ENCODE data around the gene PLPPR3.
A peak's percentile ranks its signal among the peaks of the same experiment; 100 is the strongest.

Gene PLPPR3

DNA sequence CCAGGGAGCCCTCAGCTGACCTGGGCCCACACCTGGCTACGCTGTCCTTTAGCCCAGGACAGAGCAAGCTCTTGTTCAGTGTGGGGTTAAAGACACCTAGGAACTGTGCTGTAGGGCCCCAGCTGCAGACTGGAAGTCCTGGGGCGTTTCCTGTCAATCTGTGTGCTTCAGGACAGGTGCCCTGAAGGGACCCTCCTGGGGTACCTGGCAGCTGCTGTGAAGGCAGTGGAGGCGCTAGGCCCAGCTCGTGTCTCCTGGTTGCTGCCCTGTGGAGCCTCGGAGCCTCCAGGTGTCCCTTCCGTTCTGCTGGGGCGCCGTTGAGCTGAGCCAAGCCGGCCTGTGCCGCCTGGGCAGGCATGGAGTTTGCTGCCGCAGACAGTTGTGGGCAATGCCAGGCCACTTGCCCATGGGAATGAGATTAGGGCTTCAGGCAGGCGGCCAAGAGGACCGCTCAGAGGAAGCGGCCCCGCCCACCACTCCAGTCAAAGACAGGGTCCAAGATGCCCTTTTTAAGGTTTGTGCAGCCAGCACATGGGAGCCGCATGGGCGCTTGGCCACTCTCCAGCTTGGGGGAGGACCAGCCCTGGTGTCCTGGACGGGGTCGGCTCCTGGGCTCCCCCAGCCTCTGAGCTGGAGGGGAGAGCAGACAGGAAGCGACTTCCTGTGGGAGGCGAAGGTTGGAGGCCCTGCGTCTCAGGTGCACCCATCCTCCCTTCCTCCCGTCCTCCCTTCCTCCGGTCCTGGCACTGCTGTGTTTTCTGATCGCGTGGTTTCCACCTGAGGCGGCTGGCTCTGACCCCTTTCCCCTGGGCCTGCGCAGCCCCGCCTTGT is 20.5 kb downstream of the PLPPR3 start:
- no peak overlapping the region; the same call in 1 of the 2 replicates for H3K27ac ChIP-seq (ENCODE audit: low read length)
- TF ChIP-seq, protein P1, sequence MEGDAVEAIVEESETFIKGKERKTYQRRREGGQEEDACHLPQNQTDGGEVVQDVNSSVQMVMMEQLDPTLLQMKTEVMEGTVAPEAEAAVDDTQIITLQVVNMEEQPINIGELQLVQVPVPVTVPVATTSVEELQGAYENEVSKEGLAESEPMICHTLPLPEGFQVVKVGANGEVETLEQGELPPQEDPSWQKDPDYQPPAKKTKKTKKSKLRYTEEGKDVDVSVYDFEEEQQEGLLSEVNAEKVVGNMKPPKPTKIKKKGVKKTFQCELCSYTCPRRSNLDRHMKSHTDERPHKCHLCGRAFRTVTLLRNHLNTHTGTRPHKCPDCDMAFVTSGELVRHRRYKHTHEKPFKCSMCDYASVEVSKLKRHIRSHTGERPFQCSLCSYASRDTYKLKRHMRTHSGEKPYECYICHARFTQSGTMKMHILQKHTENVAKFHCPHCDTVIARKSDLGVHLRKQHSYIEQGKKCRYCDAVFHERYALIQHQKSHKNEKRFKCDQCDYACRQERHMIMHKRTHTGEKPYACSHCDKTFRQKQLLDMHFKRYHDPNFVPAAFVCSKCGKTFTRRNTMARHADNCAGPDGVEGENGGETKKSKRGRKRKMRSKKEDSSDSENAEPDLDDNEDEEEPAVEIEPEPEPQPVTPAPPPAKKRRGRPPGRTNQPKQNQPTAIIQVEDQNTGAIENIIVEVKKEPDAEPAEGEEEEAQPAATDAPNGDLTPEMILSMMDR (IDR thresholded peaks at IDR 0.05; ENCODE audit: borderline replicate concordance, extremely low read depth, low read length, poor library complexity, severe bottlenecking): no peak
- TF ChIP-seq EZH2 (IDR thresholded peaks at IDR 0.05; ENCODE audit: borderline replicate concordance, low read depth, low read length, severe bottlenecking): no peak

GRCh38 chr19:800360-801029 is 21.3 kb downstream of the PLPPR3 start:
- Histone ChIP-seq H3K36me3 (ENCODE audit: insufficient read depth, low read length) (peaks cover 76% of the 10 kb centered on the region), H3K4me1 (ENCODE audit: insufficient read depth, low read length) (peaks cover 50% of the 10 kb centered on the region), H3K4me2 (ENCODE audit: insufficient read depth, low read length) (peak overlapping the region; percentile 76), H3K4me3 (ENCODE audit: low read depth in 1 of 2, low read length in 2 of 2) (peak overlapping the region in 1 of 2 experiments; percentile 97; a peak in 2 of 4 replicates), H4K20me1 (ENCODE audit: insufficient read depth, low read length) (peaks cover 76% of the 10 kb centered on the region), H2AFZ (ENCODE audit: low read depth, low read length) (no peak overlapping the region), H3K9me3 (ENCODE audit: insufficient read depth, low read length, severe bottlenecking) (no peaks in the 10 kb centered on the region), H3K27ac (ENCODE audit: low read length) (peak overlapping the region; percentile 39; the same call in 1 of the 2 replicates), H3K79me2 (ENCODE audit: insufficient read depth, low read length) (peaks cover 93% of the 10 kb centered on the region), H3K9ac (ENCODE audit: low read depth, low read length) (peak overlapping the region; percentile 98), H3K27me3 (ENCODE audit: insufficient read depth, low read length, poor library complexity) (no peaks in the 10 kb centered on the region)
- ATAC-seq (ENCODE audit: insufficient read depth, low read depth) (no peak), DNase-seq (no peak)
- TF ChIP-seq, protein P1 (IDR thresholded peaks at IDR 0.05; ENCODE audit: borderline replicate concordance, extremely low read depth, low read length, poor library complexity, severe bottlenecking): no peak
- no peak for TF ChIP-seq EZH2 (IDR thresholded peaks at IDR 0.05; ENCODE audit: borderline replicate concordance, low read depth, low read length, severe bottlenecking)

More for the DNA sequence above, 20.5 kb downstream of the PLPPR3 start:
- Histone ChIP-seq H3K4me2 (ENCODE audit: insufficient read depth, low read length) (peak overlapping the region; percentile 76), H3K4me1 (ENCODE audit: insufficient read depth, low read length) (peaks cover 44% of the 10 kb centered on the region), H3K9ac (ENCODE audit: low read depth, low read length) (peak overlapping the region; percentile 98; the same call in 1 of the 2 replicates), H3K4me3 (ENCODE audit: low read depth in 1 of 2, low read length in 2 of 2) (peak overlapping the region in 1 of 2 experiments; percentile 97; a peak in 2 of 4 replicates), H3K79me2 (ENCODE audit: insufficient read depth, low read length) (peaks cover 95% of the 10 kb centered on the region), H4K20me1 (ENCODE audit: insufficient read depth, low read length) (peaks cover 83% of the 10 kb centered on the region), H2AFZ (ENCODE audit: low read depth, low read length) (no peak overlapping the region), H3K27me3 (ENCODE audit: insufficient read depth, low read length, poor library complexity) (no peaks in the 10 kb centered on the region), H3K9me3 (ENCODE audit: insufficient read depth, low read length, severe bottlenecking) (no peaks in the 10 kb centered on the region), H3K36me3 (ENCODE audit: insufficient read depth, low read length) (peaks cover 83% of the 10 kb centered on the region)
- DNase-seq (no peak), ATAC-seq (ENCODE audit: insufficient read depth, low read depth) (no peak)

DNA sequence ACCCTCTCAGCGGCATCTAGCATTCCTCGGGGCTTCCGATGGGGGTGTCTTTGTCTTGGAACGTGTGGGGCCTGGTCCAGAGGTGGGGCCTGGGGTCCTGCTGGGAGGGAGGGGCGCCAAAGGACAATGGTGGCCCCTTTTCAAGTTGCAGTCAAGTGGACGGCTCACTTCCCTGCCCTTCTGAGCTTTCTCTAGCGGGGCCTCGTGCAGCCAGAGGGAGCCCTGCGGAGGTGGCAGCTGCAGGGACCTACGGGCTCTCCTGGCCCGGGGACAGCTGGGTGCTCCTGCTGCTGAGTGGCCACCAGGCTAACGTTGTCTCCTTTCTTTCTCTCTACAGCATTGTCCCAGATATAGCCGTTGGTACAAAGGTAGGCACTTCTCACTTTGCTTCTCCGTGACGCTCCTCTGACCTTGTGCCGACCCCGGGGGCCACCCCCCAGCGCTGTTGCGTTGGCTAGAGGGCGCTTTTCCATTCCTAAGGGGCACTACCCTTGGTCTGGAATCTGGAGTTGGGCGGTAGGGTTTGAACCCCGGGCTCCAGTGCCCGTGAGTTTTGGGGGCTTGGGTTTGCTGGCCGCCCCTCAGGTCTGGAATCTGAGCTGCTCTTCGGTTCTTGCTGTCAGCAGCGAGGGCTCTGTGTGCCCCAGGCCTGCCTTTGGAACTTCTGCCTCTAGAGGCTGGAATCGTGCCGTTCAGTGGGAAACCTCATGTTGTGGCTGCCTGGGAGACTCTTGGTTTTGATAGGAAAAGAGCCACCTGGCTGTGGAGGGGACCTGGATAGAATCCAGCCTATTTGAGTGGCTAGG is 22.5 kb downstream of the PLPPR3 start:
- peak overlapping the region; percentile 97 to 99; a peak in 3 of 4 replicates for H3K4me3 ChIP-seq (ENCODE audit: low read depth in 1 of 2, low read length in 2 of 2)
- H3K4me2 ChIP-seq (ENCODE audit: insufficient read depth, low read length): peak overlapping the region; percentile 76
- H4K20me1 ChIP-seq (ENCODE audit: insufficient read depth, low read length): peaks cover 64% of the 10 kb centered on the region
- H3K27ac ChIP-seq (ENCODE audit: low read length): peak overlapping the region; percentile 83
- peaks cover 64% of the 10 kb centered on the region for H3K36me3 ChIP-seq (ENCODE audit: insufficient read depth, low read length)
- H3K79me2 ChIP-seq (ENCODE audit: insufficient read depth, low read length): peaks cover 81% of the 10 kb centered on the region
- no peak for ATAC-seq (ENCODE audit: insufficient read depth, low read depth)
- H3K9ac ChIP-seq (ENCODE audit: low read depth, low read length): peak overlapping the region; percentile 98
- DNase-seq: peak; percentile 22
- H3K4me1 ChIP-seq (ENCODE audit: insufficient read depth, low read length): peaks cover 50% of the 10 kb centered on the region
- no peak for TF ChIP-seq EZH2 (IDR thresholded peaks at IDR 0.05; ENCODE audit: borderline replicate concordance, low read depth, low read length, severe bottlenecking)
- TF ChIP-seq, protein P1 (IDR thresholded peaks at IDR 0.05; ENCODE audit: borderline replicate concordance, extremely low read depth, low read length, poor library complexity, severe bottlenecking): peak; percentile 2
- no peaks in the 10 kb centered on the region for H3K27me3 ChIP-seq (ENCODE audit: insufficient read depth, low read length, poor library complexity)
- H2AFZ ChIP-seq (ENCODE audit: low read depth, low read length): no peak overlapping the region
- H3K9me3 ChIP-seq (ENCODE audit: insufficient read depth, low read length, severe bottlenecking): no peaks in the 10 kb centered on the region
